GM18870 (cell line): ENCODE measurements around the gene HIVEP3.

Experiments used
- ATAC-seq: cut with Tn5 transposase; IDR thresholded peaks from one replicate; pipeline ENCODE4 v1.9.1; 2021; ENCODE audit warnings: moderate library complexity; ENCODE audit not compliant: unreplicated experiment

The HIVEP3 gene

DNA sequence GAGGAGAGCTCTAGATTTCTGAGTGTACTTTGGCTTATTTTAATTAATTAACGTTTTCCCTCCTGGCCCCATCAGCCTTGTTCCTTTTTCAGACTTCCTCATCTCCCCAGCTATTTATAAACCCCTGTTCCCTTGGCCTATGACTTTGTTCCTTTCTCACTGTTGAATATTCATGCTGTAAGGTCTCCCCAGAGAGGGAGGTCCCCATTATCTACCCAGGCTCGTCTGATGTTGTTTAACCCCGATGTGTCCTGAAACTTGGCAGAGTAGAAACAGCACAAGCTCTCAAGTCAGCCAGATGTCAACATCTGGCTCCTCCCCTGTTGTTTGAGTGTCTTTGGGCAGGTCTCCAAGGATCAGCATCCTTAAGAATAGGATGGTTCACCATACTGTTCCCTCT, 153.6 kb downstream of the HIVEP3 start:
- no peak for ATAC-seq

DNA sequence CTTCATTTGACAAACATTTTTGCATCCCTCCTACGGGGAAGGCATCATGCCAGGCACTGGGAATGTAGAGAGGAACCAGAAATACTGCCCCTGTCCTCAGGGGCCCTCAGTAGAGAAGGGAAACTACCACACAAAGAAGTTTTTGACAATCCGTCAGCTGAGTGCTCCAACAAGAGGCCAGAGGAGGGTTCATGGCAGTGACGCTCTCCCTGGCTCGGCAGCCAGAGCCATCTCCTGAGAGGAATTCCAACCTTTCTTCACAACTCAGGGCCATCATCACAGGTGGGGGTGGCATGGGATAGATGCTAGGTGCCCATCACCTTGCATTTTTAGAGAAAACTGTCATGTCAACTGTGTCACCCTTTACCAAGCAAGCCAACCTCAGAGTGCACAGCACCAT, 154.1 kb downstream of the HIVEP3 start:
- no peak for ATAC-seq

DNA sequence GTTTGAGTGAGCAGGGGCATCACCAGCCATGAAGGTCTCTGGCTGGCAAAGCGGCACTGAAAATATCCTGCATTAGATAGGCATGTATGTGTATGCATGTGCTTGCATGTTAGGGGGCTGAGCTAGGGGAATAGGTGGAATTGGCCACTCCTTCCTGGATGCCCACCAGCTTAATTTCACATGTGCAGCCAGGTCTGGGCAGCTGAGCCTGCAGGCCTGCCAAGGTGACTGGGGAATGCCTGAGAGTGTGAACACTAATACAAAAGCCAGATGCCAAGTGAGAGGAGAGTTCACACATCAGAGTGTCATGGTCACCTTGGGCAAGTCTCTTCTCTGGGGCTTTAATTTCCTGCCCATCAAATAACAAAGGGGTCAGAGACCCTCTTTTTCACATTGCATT, 155.9 kb downstream of the HIVEP3 start:
- ATAC-seq = no peak

DNA sequence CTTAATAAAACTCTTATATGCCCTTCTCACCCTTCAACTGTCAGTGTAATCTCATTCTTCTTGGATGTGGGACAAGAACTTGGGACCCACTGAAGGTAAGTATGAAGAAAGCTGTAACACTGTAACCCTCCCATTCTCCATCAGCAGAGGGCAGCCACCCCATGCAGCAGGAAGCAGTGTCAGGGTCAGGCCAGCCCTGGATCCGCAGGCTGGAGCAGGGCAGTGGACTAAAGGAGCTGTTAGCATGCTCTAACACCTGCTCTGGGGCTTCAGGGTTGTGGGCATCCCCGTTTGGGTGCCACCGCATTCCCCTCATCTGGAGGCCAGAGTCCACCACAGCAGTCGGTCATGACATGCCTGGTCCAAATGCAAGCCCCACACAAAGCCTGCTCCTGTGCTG, 156.5 kb downstream of the HIVEP3 start:
- ATAC-seq = no peak

DNA sequence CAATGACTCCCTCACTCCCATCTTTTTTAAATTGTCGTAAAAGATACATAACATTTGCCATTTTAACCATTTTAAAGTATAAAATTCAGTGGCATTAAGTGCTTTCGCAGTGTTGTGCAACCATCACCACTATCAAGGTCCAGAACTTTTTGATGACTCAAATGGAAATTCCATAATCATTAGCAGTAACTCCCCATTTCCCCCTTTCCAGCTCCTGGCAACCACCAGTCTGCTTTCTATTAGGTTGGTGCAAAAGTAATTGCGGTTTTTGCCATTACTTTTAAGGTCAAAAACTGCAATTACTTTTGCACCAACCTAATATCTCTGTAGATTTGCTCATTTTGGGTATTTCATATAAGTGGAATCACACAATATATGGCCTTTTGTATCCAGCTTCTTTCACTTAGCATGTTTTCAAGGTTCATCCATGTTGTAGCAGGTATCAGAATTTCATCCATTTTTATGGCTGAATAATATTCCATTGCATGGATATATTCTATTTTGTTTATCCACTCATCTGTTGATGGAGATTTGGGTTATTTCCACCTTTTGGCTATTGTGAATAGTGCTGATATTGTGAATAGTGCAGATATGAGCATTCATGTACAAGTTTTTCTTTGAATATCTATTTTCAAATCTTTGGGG, 159.7 kb downstream of the HIVEP3 start:
- no peak for ATAC-seq

DNA sequence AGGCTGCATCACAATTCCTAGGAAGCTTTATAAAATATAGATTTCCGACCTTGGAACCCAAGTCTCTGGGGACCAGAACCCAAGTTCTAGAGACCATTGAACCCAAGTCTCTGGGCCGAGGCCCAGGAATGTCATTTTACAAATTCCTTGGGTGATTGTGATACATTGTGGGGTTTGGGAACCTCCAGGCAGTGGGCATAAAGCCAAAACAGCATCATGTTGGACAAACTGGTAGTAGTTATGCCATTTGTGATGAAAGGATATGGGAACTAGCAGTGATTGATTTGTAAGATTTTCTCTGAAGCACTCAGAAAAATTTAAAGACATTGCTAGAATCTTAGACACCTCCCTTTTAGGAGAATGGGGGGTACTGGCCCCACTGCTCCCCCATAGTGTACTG, 160.2 kb downstream of the HIVEP3 start:
- no peak for ATAC-seq

DNA sequence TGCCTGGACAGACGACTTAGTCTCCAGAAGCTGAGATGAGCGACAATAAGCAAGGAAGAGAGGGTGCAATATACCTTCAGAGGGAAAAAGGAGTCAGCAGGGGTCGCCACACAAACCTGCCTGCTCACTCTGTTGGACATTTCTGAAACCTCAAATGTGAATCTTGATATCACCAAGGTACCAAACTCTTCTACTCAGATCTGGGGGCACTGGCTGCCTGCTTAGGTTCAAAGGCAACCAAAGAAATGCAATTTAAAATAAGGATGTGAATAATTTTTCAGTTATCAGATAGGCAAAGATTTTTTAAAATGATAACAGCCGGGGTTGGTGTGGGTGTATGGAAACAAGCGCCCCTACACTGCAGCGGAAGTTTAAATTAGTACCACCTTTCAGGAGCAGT, 164.2 kb downstream of the HIVEP3 start:
- ATAC-seq = no peak

DNA sequence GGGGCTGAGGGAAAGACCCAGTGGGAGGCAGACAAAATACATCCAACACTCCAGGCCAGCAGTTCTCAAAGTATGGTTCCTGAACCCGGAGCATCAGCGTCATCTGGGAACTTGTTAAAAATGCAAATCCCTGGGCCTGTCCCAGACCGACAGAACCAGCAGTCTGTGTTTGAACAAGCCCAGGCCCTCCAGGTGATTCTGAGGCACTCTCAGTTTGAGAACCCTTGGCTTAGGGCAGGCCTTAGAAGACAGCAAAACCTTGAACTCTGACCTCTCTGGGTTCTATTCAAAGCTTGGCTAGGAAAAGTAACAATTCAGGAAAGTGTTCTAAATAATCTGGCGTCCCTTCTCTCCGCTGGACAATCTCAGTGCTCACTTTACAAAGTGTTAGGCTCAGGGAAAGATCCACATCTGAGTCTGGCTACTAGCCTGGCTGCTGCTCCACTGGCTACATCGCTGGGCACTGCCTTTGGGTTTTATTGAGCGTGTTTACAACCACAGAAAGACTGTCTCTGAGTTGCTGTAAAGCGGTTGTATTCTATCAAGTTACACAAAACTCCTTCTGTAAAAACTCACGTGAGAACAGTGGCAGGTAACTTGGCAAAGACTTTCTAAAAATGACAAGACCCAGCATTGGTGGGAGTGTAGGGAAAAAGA, 166.1 kb downstream of the HIVEP3 start:
- no peak for ATAC-seq

DNA sequence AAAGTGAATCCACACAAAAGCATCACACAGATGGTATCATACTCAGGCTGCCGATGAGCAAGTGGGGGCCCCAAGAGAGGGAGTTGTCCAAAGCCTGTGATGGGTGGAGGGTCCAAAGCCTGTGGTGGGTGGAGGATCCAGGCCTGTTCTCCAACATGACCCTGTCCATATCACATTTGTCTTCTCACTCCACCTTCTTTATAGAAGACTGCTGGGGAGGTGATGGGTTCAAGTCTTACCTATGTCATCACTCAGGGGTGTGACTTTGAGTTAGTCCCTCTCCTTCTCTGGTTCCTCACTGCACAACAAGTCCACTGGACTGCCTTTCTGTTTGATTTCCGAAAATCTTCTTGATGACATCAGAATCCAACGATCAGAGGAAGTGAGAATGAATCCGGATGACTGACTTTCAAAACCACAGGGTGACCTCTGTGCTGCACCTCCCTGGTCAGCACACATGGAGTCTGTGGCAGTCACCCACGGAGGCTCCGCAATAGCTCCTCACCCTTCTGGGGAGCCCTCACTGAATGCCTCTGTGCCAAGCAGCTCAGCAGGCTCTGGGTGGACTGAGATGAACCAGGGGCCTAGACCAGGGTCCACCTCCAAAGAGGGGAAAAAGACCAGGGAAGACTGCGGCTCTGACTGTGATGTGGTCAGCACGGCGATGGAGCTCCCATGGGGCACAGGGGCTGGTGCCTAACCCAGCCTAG, 166.8 kb downstream of the HIVEP3 start:
- ATAC-seq = peak; percentile 42

DNA sequence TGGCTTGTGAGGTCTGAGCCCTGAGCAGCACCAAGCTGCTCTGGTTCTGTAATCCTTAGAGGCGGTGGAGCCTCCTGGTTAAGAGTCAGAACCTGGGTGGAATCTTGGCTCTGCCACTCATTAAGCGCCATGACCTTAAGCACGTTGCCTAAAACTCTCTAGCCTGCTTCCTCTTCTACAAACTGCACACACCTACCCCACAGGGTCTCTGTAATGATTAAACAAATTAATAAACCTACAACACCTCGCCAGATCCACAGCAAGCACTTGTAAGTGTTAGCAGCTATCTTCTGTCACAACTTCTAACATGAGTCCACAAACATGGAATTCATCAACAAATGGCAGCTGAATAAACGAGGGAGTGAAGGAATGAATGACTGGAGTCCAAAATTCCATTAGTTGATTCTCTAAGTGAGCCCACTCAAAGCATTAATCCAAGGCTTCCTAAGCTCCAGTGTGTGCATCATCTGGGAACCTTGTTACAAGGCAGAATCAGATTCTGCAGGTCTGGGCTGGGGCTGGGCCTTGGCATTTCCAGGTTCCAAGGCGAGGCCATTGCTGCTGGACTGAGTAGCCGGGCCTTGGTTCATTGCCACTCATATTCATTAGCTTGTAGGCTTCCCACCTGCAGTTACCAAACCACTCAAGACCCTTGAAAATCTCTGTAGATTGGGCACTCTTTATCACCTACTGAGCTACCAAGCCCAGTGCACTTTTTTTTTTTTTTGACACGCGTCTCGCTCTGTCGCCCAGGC, 168.6 kb downstream of the HIVEP3 start:
- ATAC-seq = no peak

DNA sequence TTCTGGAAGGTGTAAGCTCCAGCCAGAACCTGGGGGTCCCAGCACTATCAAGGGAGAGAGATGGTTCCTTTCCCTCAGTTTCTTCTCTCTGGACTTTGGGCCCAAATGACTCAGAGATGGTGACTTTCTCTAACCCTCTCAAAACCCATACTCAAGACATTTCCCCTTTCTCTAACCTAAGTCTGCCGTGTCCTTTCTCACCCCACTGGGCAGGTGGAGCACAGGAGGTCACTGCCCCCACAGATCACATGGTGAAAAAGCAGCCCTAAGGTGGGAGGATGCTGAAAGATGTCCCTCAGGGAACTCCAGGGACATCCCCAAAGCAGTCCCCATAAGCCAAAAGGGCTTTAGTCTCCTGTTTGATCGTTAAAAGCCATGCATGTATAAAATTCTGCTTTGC, 173.7 kb downstream of the HIVEP3 start:
- no peak for ATAC-seq

DNA sequence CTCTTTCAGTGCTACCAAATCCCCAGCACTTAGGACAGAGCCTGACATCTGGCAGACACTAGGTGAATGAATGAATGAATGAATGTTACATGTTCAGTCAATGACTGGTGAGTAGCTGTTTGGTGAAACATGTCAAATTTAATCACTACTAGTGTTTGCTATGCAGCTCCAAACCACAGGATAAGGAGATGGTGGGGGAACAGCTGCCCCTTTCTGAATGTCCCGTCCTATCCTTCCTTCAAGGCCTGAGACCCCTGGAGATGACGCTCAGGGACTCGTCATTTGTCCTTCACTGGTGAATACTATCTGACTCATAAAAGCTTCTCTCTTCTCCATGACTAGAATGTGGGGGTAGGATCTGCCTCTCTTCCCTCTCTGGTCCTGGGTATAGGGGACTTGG, 175.4 kb downstream of the HIVEP3 start:
- ATAC-seq = no peak

DNA sequence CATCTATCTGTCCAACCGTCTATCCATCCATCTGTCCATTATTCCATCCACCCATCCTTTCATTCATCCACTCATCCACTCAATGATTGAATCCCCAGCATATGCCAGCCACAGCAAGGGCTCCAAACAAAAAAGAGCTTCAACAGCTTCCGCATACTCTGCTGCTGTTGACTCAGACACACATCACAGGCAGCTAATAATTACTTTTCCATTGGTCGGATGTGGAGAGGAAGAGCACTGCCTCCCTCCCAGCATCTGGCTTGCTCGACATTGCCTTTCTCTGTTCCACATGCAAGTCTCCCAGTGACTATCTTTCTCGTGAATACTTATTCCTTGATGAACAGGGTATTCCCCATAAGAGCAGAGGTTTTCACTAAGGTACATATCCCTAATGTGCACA, 176.5 kb downstream of the HIVEP3 start:
- ATAC-seq = no peak

DNA sequence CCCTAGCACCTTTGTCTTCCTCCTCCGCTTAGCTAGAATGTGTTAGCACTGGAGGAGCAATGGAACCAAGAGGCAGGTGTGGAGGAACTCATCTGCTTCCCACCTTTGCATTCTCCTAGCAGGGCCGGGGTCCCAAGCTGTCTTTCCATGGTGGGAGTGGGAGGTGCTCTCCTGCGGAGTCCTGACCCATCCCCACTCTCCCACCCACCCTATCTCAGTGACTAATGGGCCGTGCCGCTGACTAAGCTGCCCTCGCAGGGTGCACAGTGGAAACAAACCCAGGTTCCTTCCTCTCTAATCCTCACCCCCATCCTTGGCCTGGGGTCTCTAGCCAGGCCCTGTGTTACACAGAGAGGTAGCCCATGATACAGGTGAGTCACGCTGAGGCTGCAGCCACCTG, 177.5 kb downstream of the HIVEP3 start:
- ATAC-seq = no peak

DNA sequence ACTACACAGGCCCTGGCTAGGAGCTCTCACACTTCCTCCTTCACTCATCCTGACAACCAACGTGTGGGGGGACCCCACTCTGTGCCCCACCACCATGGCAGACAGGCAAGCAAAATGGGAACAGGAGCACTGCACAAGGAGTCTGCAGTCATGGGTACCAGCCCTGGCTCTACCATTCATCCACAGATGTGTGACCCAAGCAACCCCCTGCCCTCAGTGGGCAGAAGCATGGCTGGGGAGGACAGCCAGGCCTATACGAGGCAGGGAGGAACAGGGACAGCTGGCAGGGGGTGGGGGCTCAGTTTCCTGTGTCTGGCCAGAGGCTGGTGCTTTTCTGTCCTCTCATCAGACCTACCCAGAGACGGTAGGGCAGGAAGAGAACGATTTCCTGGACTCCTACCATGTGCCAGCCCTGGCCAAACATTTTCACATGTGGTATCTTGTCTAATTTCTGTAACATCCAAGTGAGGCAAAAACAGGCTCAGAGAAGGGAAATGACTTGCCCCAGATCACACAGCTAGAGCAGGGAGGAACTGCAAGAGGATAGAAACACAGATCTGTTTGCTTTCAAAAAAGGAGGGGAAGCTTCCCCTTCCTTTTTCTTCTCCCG, 178.0 kb downstream of the HIVEP3 start:
- no peak for ATAC-seq

DNA sequence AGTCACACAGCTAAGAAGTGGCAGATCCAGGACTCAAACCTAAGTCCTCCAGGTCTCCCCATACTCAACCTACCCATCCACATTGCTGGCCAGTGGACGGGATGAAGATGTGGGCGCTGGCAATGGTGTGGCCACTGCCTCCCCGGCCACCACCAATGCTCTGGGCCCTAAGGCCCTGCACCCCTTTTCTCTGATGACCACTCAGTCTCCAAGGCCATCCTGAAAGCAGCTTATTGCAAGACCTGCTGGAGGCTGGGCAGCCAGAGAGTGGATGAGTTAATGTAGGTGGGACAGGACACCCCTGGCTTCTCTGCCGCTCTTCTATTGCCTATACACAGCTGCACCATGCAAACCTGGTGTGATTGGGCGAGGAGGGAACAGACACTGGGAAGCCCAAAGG, 178.7 kb downstream of the HIVEP3 start:
- ATAC-seq = no peak

DNA sequence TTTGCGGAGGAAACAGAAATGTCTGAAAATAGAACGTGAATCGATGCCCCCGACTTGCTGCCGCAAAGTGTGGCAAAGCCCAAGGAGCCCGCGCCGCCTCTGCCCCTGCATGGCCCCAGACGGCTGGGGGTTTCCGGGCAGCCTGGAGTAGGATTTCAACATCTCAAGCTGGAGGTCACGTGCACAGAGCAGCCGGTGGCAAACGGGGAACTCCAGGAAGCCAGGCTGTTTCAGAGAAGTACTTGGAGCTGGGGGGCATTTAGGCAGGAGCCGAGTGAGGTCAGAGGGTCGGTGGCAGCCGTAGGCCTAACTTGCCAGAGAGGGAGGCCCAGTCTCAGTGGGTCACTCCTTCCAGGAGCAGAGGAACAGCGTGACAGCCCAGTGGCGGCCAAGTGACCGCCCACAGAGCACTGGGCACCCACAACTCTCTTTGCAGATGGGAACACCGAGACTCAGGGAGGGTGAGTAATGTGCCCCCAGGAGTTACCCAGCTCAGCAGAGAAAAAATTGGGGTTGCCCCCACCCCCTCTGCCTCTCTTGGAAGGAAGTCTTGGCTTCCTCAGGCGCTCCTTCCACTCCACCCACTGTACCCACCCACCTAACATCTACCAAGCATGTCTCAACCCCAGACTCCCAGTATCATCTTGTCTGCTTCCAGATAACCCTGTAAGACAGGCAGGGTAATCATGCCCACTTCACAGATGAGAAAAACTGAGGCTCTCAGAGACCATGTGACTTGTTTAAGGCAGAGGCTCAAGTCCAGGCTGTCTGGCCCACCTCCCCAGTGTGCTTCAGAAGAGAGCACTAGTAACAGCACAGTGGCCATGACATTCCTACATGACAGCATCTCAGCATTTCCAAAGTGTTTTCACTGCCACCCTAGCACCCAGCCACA, 179.4 kb downstream of the HIVEP3 start:
- peak; percentile 52 for ATAC-seq

DNA sequence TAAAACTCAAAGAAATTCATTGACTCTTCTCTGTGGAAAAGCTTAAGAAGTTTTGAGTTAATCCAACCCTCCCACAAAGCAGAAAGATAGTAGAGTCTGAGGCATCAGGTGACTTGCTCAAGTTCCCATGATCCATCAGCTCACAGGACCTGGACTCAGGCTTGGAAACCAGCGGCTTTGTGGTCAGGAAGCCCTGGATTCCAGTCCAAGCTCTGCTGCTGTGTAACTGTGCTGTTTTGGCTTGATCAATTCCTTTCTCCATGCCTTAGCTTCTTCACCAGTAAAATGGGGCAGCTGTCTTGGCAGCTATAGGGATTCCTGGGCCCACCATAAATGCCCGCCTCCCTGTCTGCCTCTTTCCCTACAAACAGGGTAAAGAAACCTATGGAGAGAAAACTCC, 180.2 kb downstream of the HIVEP3 start:
- no peak for ATAC-seq

DNA sequence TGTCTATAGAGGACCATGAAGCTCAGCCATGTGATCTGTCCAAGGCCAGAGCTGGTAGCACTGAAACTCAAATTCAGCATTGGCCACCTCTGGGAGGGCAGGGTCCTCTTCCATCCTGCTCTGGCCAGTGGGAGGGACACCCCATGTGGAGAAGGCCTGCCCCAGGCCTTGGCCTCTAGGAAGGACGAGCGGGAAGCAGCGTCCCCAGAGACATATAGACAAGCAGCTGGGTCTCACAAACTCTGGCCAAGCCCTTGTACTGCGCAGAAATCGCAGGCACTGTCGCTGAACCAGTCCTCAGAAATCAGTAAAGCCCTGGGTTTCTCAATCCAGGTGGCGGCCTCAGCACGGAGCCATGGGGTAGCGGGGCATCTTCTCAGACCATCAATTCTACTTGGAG, 180.7 kb downstream of the HIVEP3 start:
- no peak for ATAC-seq

DNA sequence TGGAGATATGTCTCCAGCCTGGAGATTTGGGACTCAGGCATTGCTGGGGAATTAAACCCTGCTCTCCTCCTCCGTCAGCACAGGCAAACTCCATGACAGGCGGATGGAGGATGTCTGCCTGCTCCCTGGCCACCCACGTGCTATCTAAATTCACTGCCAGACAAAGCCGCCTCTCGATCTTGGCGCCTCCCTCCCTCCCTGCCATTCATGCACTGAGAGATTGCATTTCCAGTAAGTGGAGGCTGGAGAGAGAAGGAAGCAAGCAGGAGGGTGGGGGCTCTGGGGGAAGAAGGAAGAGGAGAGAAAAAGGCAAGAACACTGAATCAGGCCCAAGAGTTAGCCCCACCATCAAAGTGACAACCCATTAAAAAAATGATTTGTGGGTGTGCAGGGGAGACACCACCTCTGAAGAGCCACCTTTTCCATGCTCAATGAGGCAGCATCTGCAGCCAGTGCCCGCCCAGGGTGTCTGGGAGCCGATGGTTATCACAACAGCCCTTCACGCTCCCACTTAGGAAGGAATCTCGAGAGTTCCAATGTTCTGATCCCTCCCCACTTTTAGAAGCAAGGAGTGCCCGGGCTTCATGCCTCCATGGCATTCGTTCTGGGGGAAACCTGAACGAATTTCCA, 183.0 kb downstream of the HIVEP3 start:
- no peak for ATAC-seq
